ENCODE data around the gene OR8B4. TPM values are rescaled to one million over a fixed set of nuclear protein-coding genes. Genes with fewer than 3 reads are reported as not detected.
"Not testable (repeated sequence)": the region's sequence is repeated elsewhere in the genome, so short reads cannot be mapped to it uniquely, and the experiment has no call there.

Gene OR8B4
- total RNA-seq, 1 donor: not detected

DNA sequence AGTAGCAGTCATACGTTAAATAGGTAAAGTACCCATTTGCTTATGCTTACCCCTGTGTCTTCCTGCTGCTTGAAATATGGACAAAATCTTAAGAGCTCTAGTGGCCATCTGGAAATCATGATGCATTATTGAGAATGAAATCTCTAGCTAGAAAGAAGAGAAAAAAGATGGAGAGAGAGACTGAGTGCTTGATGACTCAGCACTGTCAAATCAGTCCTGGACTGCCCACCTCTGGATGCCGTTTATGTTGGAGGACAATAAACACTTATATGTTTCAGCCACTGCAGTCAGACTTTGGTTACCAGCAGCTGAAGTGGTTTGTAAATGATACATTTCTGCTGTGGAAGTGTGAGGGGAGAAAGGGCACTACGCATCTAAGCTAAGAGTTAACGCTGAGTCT is 3.6 kb downstream of the OR8B4 start:
- DNase-seq (ENCODE audit: low read depth): no peak
- no peak overlapping the region for H3K4me3 ChIP-seq (ENCODE audit: low read depth, low read length)
- TF ChIP-seq, protein P1, sequence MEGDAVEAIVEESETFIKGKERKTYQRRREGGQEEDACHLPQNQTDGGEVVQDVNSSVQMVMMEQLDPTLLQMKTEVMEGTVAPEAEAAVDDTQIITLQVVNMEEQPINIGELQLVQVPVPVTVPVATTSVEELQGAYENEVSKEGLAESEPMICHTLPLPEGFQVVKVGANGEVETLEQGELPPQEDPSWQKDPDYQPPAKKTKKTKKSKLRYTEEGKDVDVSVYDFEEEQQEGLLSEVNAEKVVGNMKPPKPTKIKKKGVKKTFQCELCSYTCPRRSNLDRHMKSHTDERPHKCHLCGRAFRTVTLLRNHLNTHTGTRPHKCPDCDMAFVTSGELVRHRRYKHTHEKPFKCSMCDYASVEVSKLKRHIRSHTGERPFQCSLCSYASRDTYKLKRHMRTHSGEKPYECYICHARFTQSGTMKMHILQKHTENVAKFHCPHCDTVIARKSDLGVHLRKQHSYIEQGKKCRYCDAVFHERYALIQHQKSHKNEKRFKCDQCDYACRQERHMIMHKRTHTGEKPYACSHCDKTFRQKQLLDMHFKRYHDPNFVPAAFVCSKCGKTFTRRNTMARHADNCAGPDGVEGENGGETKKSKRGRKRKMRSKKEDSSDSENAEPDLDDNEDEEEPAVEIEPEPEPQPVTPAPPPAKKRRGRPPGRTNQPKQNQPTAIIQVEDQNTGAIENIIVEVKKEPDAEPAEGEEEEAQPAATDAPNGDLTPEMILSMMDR (IDR thresholded peaks at IDR 0.05; ENCODE audit: insufficient read depth, low read length): no peak

DNA sequence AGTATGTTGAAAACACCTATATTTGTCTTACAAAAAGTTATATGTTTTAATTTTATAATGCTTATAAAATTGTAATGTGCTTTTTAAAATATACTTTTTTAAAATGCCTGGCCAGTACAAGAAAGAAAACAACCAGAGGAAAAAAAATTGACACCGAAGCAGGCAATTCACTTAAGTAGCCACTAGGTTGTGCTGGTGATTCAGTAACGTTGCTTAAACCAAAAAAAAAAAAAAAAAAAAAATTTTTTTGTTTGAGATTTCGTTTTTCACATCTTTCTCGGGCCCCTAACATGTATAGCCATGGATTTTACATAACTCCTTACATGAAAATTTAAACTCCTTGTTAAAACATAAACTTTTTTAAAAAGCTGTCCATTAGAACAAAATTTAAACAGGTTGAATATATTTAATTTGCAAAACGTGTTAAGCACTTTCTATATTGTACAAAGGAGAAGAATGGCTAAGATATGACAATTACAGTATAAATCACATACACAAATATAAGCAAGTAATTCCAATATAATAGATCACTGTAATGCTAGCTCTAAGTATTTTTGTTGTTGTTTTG is 9.2 kb downstream of the OR8B4 start:
- DNase-seq (ENCODE audit: low read depth): peak; percentile 80
- TF ChIP-seq, protein P1 (IDR thresholded peaks at IDR 0.05; ENCODE audit: insufficient read depth, low read length): peak; percentile 82
- H3K4me3 ChIP-seq (ENCODE audit: low read depth, low read length): no peak overlapping the region

DNA sequence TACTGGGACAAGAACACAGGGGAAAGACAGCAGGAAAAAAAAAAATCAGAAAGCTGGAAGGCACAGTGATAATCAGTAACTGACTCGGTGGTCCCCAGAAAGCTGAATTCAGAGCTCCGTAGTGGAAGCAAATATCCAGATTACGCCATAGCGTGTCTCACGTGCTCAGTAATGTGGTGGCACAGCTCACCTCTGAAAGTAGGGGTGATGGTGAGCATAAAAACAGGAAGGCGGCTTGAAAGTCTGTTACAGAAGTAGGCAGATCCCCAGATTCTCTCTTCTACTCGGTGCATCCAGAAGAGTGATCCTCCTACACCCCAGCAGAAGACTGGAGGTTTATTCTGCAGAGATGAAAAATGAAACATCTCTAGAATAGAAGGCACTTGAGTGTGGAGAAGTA is 14.8 kb downstream of the OR8B4 start:
- TF ChIP-seq, protein P1 (IDR thresholded peaks at IDR 0.05; ENCODE audit: insufficient read depth, low read length): no peak
- DNase-seq (ENCODE audit: low read depth): no peak
- no peak overlapping the region for H3K4me3 ChIP-seq (ENCODE audit: low read depth, low read length)

DNA sequence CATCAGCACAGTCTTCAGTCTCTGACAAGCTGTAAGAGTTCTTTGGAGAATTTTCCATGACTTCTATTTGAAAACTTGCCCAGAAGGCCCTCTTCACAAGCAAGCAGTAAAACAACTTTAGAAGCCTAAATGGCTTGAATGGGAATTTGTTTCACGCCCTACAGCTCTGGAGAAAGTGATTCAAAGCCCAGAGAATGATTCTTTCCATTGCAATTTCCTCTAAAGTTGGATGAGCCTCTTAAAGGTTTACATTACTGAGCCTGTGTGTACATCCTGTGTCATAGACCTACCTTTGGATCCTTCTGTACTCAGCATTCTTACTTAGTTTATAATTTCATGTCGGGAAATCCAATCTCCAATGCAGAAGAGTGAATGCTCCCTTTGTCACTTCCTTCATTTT is 19.1 kb downstream of the OR8B4 start:
- H3K4me3 ChIP-seq (ENCODE audit: low read depth, low read length): no peak overlapping the region
- TF ChIP-seq, protein P1 (IDR thresholded peaks at IDR 0.05; ENCODE audit: insufficient read depth, low read length): no peak
- no peak for DNase-seq (ENCODE audit: low read depth)

DNA sequence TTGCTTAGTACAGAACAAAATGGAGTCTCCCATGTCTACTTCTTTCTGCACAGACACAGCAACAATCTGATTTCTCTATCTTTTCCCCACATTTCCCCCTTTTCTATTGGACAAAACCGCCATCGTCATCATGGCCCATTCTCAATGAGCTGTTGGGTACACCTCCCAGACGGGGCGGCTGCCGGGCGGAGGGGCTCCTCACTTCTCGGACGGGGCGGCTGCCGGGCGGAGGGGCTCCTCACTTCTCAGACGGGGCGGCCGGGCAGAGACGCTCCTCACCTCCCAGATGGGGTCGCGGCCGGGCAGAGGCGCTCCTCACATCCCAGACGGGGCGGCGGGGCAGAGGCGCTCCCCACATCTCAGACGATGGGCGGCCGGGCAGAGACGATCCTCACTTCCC is 21.5 kb downstream of the OR8B4 start:
- not testable (repeated sequence) for H3K4me3 ChIP-seq (ENCODE audit: low read depth, low read length); DNase-seq (ENCODE audit: low read depth)

DNA sequence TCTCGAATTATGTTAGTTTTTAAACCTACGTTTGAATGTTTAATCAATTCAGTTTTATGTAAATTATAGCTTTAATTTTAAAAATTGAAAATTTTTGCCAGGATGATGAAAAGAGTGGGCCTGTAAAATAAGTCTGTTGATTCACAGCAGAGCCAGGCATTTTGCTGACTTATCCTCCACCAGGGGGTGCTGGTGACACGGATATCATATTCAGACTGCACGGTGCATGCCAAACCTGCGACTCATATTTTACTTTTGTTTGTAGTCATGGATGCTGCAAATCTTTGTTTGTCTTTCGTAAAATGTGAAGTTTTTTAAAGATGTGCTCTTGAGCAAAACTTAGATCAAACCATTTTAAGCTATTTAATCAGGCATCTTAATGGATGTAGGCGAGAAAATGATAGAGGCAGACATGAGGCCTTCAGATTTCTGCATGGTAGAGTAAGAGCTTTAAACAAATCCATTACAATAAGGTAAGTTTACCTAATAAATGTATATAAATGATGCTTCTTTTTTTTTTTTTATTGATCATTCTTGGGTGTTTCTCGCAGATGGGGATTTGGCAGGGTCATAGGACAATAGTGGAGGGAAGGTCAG is 22.2 kb downstream of the OR8B4 start:
- H3K4me3 ChIP-seq (ENCODE audit: low read depth, low read length): no peak overlapping the region
- TF ChIP-seq, protein P1 (IDR thresholded peaks at IDR 0.05; ENCODE audit: insufficient read depth, low read length): peak; percentile 79

DNA sequence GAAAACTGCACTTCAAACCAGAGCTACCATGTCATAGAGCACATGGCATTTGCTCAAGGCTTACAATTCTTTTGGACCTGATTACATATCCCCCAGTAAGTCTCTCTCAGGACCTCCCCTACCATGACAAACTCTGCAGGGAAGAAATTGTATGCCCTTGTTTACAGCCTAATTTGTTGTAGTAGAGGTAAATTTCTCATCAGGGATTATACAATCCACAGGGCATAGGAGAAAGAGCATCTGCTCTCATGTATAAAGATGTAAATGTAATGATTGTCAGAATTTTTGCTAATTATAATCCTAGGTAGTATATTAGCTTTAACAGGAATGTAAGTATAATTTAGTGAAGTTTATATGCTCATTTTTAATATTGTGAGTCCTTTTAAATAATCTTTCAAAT is 25.7 kb downstream of the OR8B4 start, which contains the start of gene OR8B3:
OR8B3 (minus strand) TSS at position 101 of the 400 bp plus-strand sequence. CDS start 1,673 bp downstream, outside the sequence.
- TF ChIP-seq, protein P1 (IDR thresholded peaks at IDR 0.05; ENCODE audit: insufficient read depth, low read length): no peak
- DNase-seq (ENCODE audit: low read depth): no peak
- H3K4me3 ChIP-seq (ENCODE audit: low read depth, low read length): no peak within 1 kb of the TSS

More for the DNA sequence above, 22.2 kb downstream of the OR8B4 start:
- DNase-seq (ENCODE audit: low read depth): peak; percentile 86

DNA sequence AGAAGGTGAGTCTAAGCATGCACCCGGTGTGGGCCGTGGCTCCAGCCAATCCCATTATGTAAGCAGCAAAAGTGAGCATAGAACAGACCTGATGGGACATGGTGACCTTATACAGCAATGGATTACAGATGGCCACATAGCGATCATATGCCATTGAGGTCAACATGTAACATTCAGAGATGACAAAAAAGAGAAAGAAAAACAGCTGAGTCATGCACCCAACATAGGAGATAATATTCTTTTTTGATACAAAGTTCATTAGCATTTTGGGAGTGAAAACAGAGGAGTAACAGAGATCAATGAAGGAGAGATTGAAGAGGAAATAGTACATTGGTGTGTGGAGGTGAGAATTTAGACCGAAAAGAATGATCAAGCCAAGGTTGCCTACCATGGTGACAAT is 27.8 kb downstream of the OR8B4 start:
- H3K4me3 ChIP-seq (ENCODE audit: low read depth, low read length); DNase-seq (ENCODE audit: low read depth): not testable (repeated sequence)

All from fibroblast of the aortic adventitia (primary cell).